ENCODE results near the gene SPRR1A.

Gene SPRR1A

GRCh38 chr1:152986578-152986977 lies 2.7 kb downstream of the SPRR1A start:
- no peak for TF ChIP-seq CTCF (conservative IDR thresholded peaks at IDR 0.05; ENCODE audit: low read length)
- no peak overlapping the region for H3K4me3 ChIP-seq (ENCODE audit: low read length)
- no peak for DNase-seq (ENCODE audit: low read depth)

- no peak for DNase-seq (ENCODE audit: low read depth)
- H3K4me3 ChIP-seq (ENCODE audit: low read length): no peak overlapping the region
- TF ChIP-seq CTCF (conservative IDR thresholded peaks at IDR 0.05; ENCODE audit: low read length): no peak
Observed at GRCh38 chr1:152993186-152993585, 9.3 kb downstream of the SPRR1A start.

DNA sequence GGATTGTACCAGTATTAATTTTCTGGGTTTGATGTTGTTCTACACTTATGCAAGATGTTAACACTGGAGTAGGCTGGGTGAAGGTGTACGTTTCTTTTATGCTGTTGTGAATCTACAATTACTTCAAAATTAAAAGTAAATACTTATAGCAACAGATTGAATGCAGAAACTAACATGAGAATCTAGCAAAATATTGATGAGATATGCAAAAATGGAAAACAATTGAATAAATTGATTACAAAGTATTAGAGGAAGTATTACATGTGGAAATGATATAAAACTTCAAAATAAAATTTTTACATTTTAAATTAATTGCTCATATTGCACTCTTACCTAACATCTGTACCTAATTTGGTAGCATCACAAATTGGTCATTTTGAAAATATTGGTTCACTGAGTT lies 12.0 kb downstream of the SPRR1A start:
- no peak overlapping the region for H3K4me3 ChIP-seq (ENCODE audit: low read length)
- DNase-seq (ENCODE audit: low read depth): no peak
- no peak for TF ChIP-seq CTCF (conservative IDR thresholded peaks at IDR 0.05; ENCODE audit: low read length)

DNA sequence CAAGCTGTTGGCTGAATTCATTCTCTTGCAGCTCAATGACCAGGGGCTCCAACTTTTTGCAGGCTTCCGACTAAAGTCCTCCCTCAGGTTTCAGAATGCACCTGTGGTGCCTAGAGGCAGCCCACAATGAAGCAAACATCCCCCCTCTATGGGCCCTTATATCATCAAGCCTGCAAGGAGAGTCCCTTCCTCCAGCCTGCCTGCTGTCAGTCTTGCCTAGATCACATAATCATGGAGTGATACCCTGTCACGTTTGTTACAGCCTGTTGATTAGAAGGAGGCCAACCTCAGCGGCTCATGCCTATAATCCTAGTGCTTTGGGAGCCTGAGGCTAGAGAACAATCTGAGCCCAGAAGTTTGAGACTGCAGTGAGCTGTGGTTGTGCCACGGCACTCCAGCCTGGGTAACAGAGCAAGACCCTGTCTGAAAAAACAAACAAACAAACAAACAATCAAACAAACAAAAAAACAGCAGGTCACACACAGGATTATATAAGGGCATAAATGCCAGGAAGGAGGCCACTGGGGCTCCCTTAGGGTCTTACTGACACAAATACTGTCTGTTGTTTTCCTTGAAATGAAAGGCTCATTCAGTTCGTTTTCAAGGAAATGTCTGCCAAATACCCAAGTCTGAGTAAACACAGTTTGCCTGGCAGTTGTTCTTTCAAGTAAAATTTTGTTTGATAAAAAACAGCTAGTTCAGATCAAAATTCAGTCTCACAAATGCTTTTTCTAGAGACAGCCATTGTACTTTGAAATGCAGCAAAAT lies 12.9 kb downstream of the SPRR1A start:
- H3K4me3 ChIP-seq (ENCODE audit: low read length): no peak overlapping the region
- TF ChIP-seq CTCF (conservative IDR thresholded peaks at IDR 0.05; ENCODE audit: low read length): no peak
- DNase-seq (ENCODE audit: low read depth): no peak

GRCh38 chr1:152997901-152998300 lies 14.0 kb downstream of the SPRR1A start:
- no peak for TF ChIP-seq CTCF (conservative IDR thresholded peaks at IDR 0.05; ENCODE audit: low read length)
- H3K4me3 ChIP-seq (ENCODE audit: low read length): no peak overlapping the region
- DNase-seq (ENCODE audit: low read depth): no peak

GRCh38 chr1:152998476-152998875 lies 14.6 kb downstream of the SPRR1A start:
- TF ChIP-seq CTCF (conservative IDR thresholded peaks at IDR 0.05; ENCODE audit: low read length): no peak
- H3K4me3 ChIP-seq (ENCODE audit: low read length): no peak overlapping the region
- DNase-seq (ENCODE audit: low read depth): no peak

- no peak for DNase-seq (ENCODE audit: low read depth)
- no peak for TF ChIP-seq CTCF (conservative IDR thresholded peaks at IDR 0.05; ENCODE audit: low read length)
- H3K4me3 ChIP-seq (ENCODE audit: low read length): no peak overlapping the region
Observed at GRCh38 chr1:152999818-153000217, 15.9 kb downstream of the SPRR1A start.
